Endothelial cell of umbilical vein (primary cell): ENCODE measurements around the gene BOLA2B. TPM values are rescaled to one million over a fixed set of nuclear protein-coding genes. Genes with fewer than 3 reads are reported as not detected.

Experiments used
- BruUV-seq: library from RNA; stranded (reverse); fragments of 400-500 nt; replicated peaks from 2 replicates; lab custom pipeline; 2021; lab: Mats Ljungman, UMichigan
- CTCF ChIA-PET: fragments of 300-600, 350-600 bp; sonication (Branson Sonifier 250); formaldehyde crosslinking; loops from one replicate; lab custom pipeline; 2021; ENCODE audit warnings: antibody characterized with exemption, inconsistent platforms; lab: Charles Lee
- POLR2A ChIA-PET: fragments of 300-600, 350-600 bp; sonication (Branson Sonifier 250); formaldehyde crosslinking; loops from one replicate; lab custom pipeline; 2021; ENCODE audit warnings: antibody characterized with exemption, inconsistent platforms; lab: Charles Lee
- DNase-seq: peaks from one replicate; pipeline ENCODE4 v3.0.0-alpha.2; 2011; ENCODE audit warnings: low read depth, low spot score
- FAIRE-seq: peaks from 2 replicates; lab custom pipeline; 2011; peaks lifted over from hg19 to GRCh38; lab: Jason Lieb, UNC
- H2AFZ ChIP-seq: 2 replicates; pipeline ENCODE4 v1.6.0; 2012; ENCODE audit warnings: low read depth, low read length, control low read depth, inconsistent platforms
- H3K27ac ChIP-seq: 2 replicates; pipeline ENCODE4 v1.5.1; 2011; ENCODE audit warnings: low read depth, mild to moderate bottlenecking, control low read depth, low read length, moderate library complexity; ENCODE audit not compliant: insufficient read depth
- H3K27me3 ChIP-seq, 2 experiments: 2 replicates each; pipeline versions ENCODE4 v1.6.0 to v1.6.1; 2011; ENCODE audit warnings: low read length in 2 of 2, mixed read lengths in 1 of 2; ENCODE audit not compliant: control insufficient read depth in 2 of 2, insufficient read depth in 2 of 2
- H3K36me3 ChIP-seq, 2 experiments: 2 replicates in 1 of 2; 3 replicates in 1 of 2; pipeline ENCODE4 v1.5.1; 2011; ENCODE audit warnings: low read length in 2 of 2, mild to moderate bottlenecking in 1 of 2, moderate library complexity in 1 of 2; ENCODE audit not compliant: control insufficient read depth in 2 of 2, insufficient read depth in 2 of 2; ENCODE audit errors: extremely low read depth in 1 of 2
- H3K4me1 ChIP-seq: 3 replicates; pipeline ENCODE4 v1.5.1; 2011; ENCODE audit warnings: mild to moderate bottlenecking, low read length; ENCODE audit not compliant: control insufficient read depth, insufficient read depth; ENCODE audit errors: extremely low read depth
- H3K4me2 ChIP-seq: 2 replicates; pipeline ENCODE4 v1.6.1; 2011; ENCODE audit warnings: low read length, control low read depth, mixed read lengths; ENCODE audit not compliant: insufficient read depth
- H3K4me3 ChIP-seq, 3 experiments: fragments of 200-600 bp in 1 of 3; sonication (generic), shearing (Covaris generic) in 1 of 3; replicated peaks in 1 of 3; 2 replicates each; pipeline ENCODE4 v1.5.1; 2011 to 2016; ENCODE audit warnings: control low read depth in 3 of 3, low read length in 3 of 3, mild to moderate bottlenecking in 2 of 3, inconsistent platforms in 1 of 3, low read depth in 1 of 3, moderate library complexity in 1 of 3; ENCODE audit not compliant: insufficient read depth in 1 of 3
- H3K79me2 ChIP-seq: 2 replicates; pipeline ENCODE4 v1.6.0; 2012; ENCODE audit warnings: low read length, inconsistent platforms; ENCODE audit not compliant: control insufficient read depth, insufficient read depth
- H3K9ac ChIP-seq: replicated peaks from 2 replicates; pipeline ENCODE3; 2011; ENCODE audit warnings: low read length, control low read depth; ENCODE audit not compliant: insufficient read depth; ENCODE audit errors: extremely low read depth
- H3K9me1 ChIP-seq: replicated peaks from 3 replicates; pipeline ENCODE4 v1.6.0; 2011; ENCODE audit warnings: mild to moderate bottlenecking, low read length; ENCODE audit not compliant: control insufficient read depth, insufficient read depth; ENCODE audit errors: extremely low read depth
- H3K9me3 ChIP-seq: replicated peaks from 2 replicates; pipeline ENCODE4 v1.5.1; 2012; ENCODE audit warnings: low read length, inconsistent platforms; ENCODE audit not compliant: control insufficient read depth, insufficient read depth
- H4K20me1 ChIP-seq: replicated peaks from 2 replicates; pipeline ENCODE3; 2011; ENCODE audit warnings: mild to moderate bottlenecking, low read length; ENCODE audit not compliant: control insufficient read depth, insufficient read depth; ENCODE audit errors: extremely low read depth
- EZH2 ChIP-seq: IDR thresholded peaks from 2 replicates; pipeline ENCODE4 v1.6.1; 2012; ENCODE audit warnings: borderline replicate concordance, low read depth, mild to moderate bottlenecking, moderate library complexity, low read length, inconsistent platforms; ENCODE audit not compliant: severe bottlenecking
- FOS ChIP-seq: IDR thresholded peaks from 2 replicates; pipeline ENCODE4 v1.6.1; 2011; ENCODE audit warnings: mild to moderate bottlenecking, low read length, moderate library complexity, borderline replicate concordance; ENCODE audit not compliant: insufficient read depth
- GATA2 ChIP-seq: IDR thresholded peaks from 2 replicates; pipeline ENCODE4 v1.7.0; 2011; ENCODE audit warnings: low read depth, mild to moderate bottlenecking, moderate library complexity, mixed read lengths, low read length; ENCODE audit not compliant: insufficient read length, insufficient read depth
- JUN ChIP-seq: IDR thresholded peaks from 2 replicates; pipeline ENCODE4 v1.6.1; 2011; ENCODE audit warnings: borderline replicate concordance, low read depth; ENCODE audit not compliant: insufficient read length, insufficient read depth
- MYC ChIP-seq: IDR thresholded peaks from one replicate; pipeline ENCODE4 v1.6.1; 2011; ENCODE audit warnings: mild to moderate bottlenecking, low read depth, low read length
- POLR2A ChIP-seq: IDR thresholded peaks from 2 replicates; pipeline ENCODE4 v1.6.1; 2012; ENCODE audit warnings: low read depth, mild to moderate bottlenecking, control low read depth, low read length
- POLR2AphosphoS5 ChIP-seq: IDR thresholded peaks from 2 replicates; pipeline ENCODE4 v1.6.1; 2012; ENCODE audit warnings: low read depth, mild to moderate bottlenecking, control low read depth, low read length, moderate library complexity; ENCODE audit not compliant: insufficient read depth
- dilution Hi-C: fragments of 300-500 bp; cut with MboI; formaldehyde crosslinking; loops from one replicate; pipeline ENCODE4 v1.15.0; 2019; ENCODE audit warnings: low sequenced_read_pairs; ENCODE audit not compliant: extremely low pct_ligation_motif_present
- intact Hi-C: fragments of 100-400 bp; cut with micrococcal nuclease; formaldehyde crosslinking; loops from one replicate; pipeline ENCODE4 v1.10.0; 2022
- polyA plus RNA-seq, 4 experiments: library from polyadenylated mRNA; depleted of rRNA in 3 of 4; stranded (reverse) in 3 of 4; unstranded in 1 of 4; fragments of >200 nt; gene quantifications; 2 replicates each; pipeline versions ENCODE4 v1.2.1 to v1.2.3, GENCODE V29; 2011 to 2012; ENCODE audit warnings: missing spikeins in 1 of 4
- total RNA-seq: library from RNA; stranded (reverse); gene quantifications from 2 replicates; pipeline ENCODE4 v1.2.3, GENCODE V29; 2021
- TF ChIP-seq, protein P1 (sequence below), 2 donors: IDR thresholded peaks; 1 replicate in 1 of 2; 2 replicates in 1 of 2; pipeline ENCODE4 v1.5.1; 2011; ENCODE audit warnings: low read length in 2 of 2, mild to moderate bottlenecking in 2 of 2, moderate library complexity in 2 of 2, control low read depth in 1 of 2, inconsistent platforms in 1 of 2, low read depth in 1 of 2; ENCODE audit not compliant: insufficient read depth in 1 of 2; ENCODE audit errors: extremely low read depth in 1 of 2
- TF ChIP-seq, protein P2 (sequence below): IDR thresholded peaks from 2 replicates; pipeline ENCODE4 v1.6.1; 2011; ENCODE audit not compliant: insufficient read depth, insufficient read length

Gene BOLA2B
- total and polyA plus RNA-seq, 2 donors (not counting 3 experiments of a cell fraction or from before 2014, with no cell fraction given) = 161 to 354 TPM

DNA sequence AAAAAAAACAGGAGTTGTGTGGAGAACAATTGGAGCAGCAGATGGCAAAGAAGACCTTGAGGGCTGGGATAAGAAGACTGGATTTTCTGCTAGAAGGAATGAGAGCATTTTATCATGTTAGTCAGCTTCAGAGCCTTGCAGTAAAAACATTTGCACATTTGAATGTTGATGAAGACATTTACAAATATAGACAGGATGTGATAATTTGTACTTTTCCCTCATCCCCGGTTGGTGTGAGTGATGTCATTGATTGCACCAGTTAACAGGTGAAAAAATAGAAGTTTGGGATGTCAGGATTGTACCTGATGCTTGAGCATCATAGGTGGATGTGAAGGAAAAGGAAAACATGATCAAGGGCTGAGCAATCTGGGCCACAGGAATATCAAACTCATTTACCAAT lies 47.8 kb downstream of the BOLA2B start:
- no peak overlapping the region for H3K4me2 ChIP-seq
- no peaks in the 10 kb centered on the region for H3K79me2 ChIP-seq
- H4K20me1 ChIP-seq = no peaks in the 10 kb centered on the region
- no peak overlapping the region for H2AFZ ChIP-seq
- dilution Hi-C loops (no loop called here), intact Hi-C loops (no loop called here)
- no peak for DNase-seq
- no peak for FAIRE-seq
- no peaks in the 10 kb centered on the region for H3K27me3 ChIP-seq
- no peaks in the 10 kb centered on the region for H3K36me3 ChIP-seq
- no peak overlapping the region for H3K27ac ChIP-seq
- H3K9me3 ChIP-seq = no peaks in the 10 kb centered on the region
- ChIA-PET POLR2A (no interaction called here), CTCF (interaction anchor here (1.1 kb wide), 1 partner anchor 54 kb away, joined by 3 read pairs; the partner anchor contains the start of gene TBX6)
- no peaks in the 10 kb centered on the region for H3K9me1 ChIP-seq
- BruUV-seq = no TSS peak
- no peaks in the 10 kb centered on the region for H3K4me1 ChIP-seq
- no peak overlapping the region for H3K4me3 ChIP-seq
- TF ChIP-seq FOS = no peak
- TF ChIP-seq, protein P1, sequence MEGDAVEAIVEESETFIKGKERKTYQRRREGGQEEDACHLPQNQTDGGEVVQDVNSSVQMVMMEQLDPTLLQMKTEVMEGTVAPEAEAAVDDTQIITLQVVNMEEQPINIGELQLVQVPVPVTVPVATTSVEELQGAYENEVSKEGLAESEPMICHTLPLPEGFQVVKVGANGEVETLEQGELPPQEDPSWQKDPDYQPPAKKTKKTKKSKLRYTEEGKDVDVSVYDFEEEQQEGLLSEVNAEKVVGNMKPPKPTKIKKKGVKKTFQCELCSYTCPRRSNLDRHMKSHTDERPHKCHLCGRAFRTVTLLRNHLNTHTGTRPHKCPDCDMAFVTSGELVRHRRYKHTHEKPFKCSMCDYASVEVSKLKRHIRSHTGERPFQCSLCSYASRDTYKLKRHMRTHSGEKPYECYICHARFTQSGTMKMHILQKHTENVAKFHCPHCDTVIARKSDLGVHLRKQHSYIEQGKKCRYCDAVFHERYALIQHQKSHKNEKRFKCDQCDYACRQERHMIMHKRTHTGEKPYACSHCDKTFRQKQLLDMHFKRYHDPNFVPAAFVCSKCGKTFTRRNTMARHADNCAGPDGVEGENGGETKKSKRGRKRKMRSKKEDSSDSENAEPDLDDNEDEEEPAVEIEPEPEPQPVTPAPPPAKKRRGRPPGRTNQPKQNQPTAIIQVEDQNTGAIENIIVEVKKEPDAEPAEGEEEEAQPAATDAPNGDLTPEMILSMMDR (IDR thresholded peaks at IDR 0.05; ENCODE audit: extremely low read depth in 1 of 2, insufficient read depth in 1 of 2, low read depth in 1 of 2, low read length in 2 of 2) = no peak
- TF ChIP-seq, protein P2, sequence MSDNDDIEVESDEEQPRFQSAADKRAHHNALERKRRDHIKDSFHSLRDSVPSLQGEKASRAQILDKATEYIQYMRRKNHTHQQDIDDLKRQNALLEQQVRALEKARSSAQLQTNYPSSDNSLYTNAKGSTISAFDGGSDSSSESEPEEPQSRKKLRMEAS = no peak
- TF ChIP-seq POLR2A = no peak
- no peak for TF ChIP-seq POLR2AphosphoS5
- no peak for TF ChIP-seq MYC
- TF ChIP-seq EZH2 = no peak
- no peak for TF ChIP-seq GATA2
- TF ChIP-seq JUN = no peak
- no peak overlapping the region for H3K9ac ChIP-seq
